ENCODE data around the gene PRKAG2. TPM values are rescaled to one million over a fixed set of nuclear protein-coding genes. Genes with fewer than 3 reads are reported as not detected.

The PRKAG2 gene
- total and polyA plus RNA-seq, 8 donors = 7.4 to 16.7 (median 9.2) TPM

- intact Hi-C loops (cut with DNase I) = no loop called here
- no peak for FAIRE-seq
- H3K27ac ChIP-seq = no peak overlapping the region
- no peak for TF ChIP-seq CTCF (IDR thresholded peaks at IDR 0.05)
- ATAC-seq = no peak
- WGBS, 2 donors = 84 to 85% methylated on average over 18 of the region's 18 CpGs
- H3K9me3 ChIP-seq = no peaks in the 10 kb centered on the region
- no peaks in the 10 kb centered on the region for H3K36me3 ChIP-seq
- peak in 1 of 6 donors; percentile 48 for DNase-seq
- peaks cover 0 to 9% (median 4%) of the 10 kb centered on the region in 3 donors for H3K4me1 ChIP-seq
- H3K4me3 ChIP-seq = no peak overlapping the region
- no peaks in the 10 kb centered on the region for H3K27me3 ChIP-seq
Observed at GRCh38 chr7:151853896-151854719, 22.8 kb downstream of the PRKAG2 start.

GRCh38 chr7:151852486-151853396, 24.2 kb downstream of the PRKAG2 start:
- DNase-seq = peak in 2 of 6 donors; percentile 23 to 45
- H3K36me3 ChIP-seq = no peaks in the 10 kb centered on the region
- WGBS, 2 donors = 89 to 94% methylated on average over 19 of the region's 19 CpGs
- TF ChIP-seq CTCF (IDR thresholded peaks at IDR 0.05) = no peak
- no peak for ATAC-seq
- no peak overlapping the region for H3K4me3 ChIP-seq
- H3K27ac ChIP-seq = no peak overlapping the region
- peaks cover 0 to 9% (median 4%) of the 10 kb centered on the region in 3 donors for H3K4me1 ChIP-seq
- no peak for FAIRE-seq
- H3K9me3 ChIP-seq = no peaks in the 10 kb centered on the region
- no peaks in the 10 kb centered on the region for H3K27me3 ChIP-seq
- intact Hi-C loops (cut with DNase I) = no loop called here

- no peak for FAIRE-seq
Observed at GRCh38 chr7:151851782-151852181, 25.1 kb downstream of the PRKAG2 start.

GRCh38 chr7:151851145-151851751, 25.7 kb downstream of the PRKAG2 start:
- Histone ChIP-seq H3K27ac (peak overlapping the region in 2 of 4 donors; percentile 65 to 66), H3K4me1 (peaks cover 0 to 9% (median 4%) of the 10 kb centered on the region in 3 donors), H3K27me3 (no peaks in the 10 kb centered on the region), H3K4me3 (peak overlapping the region in 1 of 4 donors; percentile 19), H3K9me3 (no peaks in the 10 kb centered on the region), H3K36me3 (no peaks in the 10 kb centered on the region)
- FAIRE-seq = no peak
- peak; percentile 71 to 83 (median 80) for ATAC-seq
- no peak for TF ChIP-seq CTCF (IDR thresholded peaks at IDR 0.05)
- 38 to 45% methylated on average over 16 of the region's 16 CpGs for WGBS, 2 donors
- DNase-seq = peak in 5 of 6 donors; percentile 32 to 65 (median 48)
- intact Hi-C loops (cut with DNase I) = no loop called here

More at GRCh38 chr7:151851782-151852181, 25.1 kb downstream of the PRKAG2 start:
- DNase-seq (peak in 4 of 6 donors; percentile 32 to 55 (median 53)), ATAC-seq (peak; percentile 33 to 57 (median 56))
- Histone ChIP-seq H3K27me3 (no peaks in the 10 kb centered on the region), H3K27ac (peak overlapping the region in 2 of 4 donors; percentile 65 to 66), H3K4me1 (peaks cover 0 to 9% (median 4%) of the 10 kb centered on the region in 3 donors), H3K4me3 (peak overlapping the region in 1 of 4 donors; percentile 19), H3K36me3 (no peaks in the 10 kb centered on the region), H3K9me3 (no peaks in the 10 kb centered on the region)
- intact Hi-C loops (cut with DNase I) = no loop called here
- no peak for TF ChIP-seq CTCF (IDR thresholded peaks at IDR 0.05)
- 44 to 48% methylated on average over 13 of the region's 13 CpGs for WGBS, 2 donors
